H4 (cell line): ENCODE measurements around the gene BICD2. TPM values are rescaled to one million over a fixed set of nuclear protein-coding genes. Genes with fewer than 3 reads are reported as not detected.
"Not testable (repeated sequence)": the region's sequence is repeated elsewhere in the genome, so short reads cannot be mapped to it uniquely, and the experiment has no call there.

Experiments
- DNase-seq: peaks from one replicate; pipeline ENCODE4 v3.0.0-alpha.2; 2015; ENCODE audit warnings: low spot score
- total RNA-seq: library from RNA; depleted of rRNA; stranded (reverse); fragments of >200 nt; shearing (Covaris generic); gene quantifications from 2 replicates; pipeline ENCODE4 v1.2.3, GENCODE V29; 2014

BICD2 gene
- total RNA-seq, 1 experiment from 2014 or later: 18.3 TPM

GRCh38 chr9:92770360-92770995 lies 5.8 kb upstream of the BICD2 start:
- DNase-seq: no peak

GRCh38 chr9:92769990-92770359 lies 5.3 kb upstream of the BICD2 start:
- no peak for DNase-seq

- DNase-seq: no peak
Observed at GRCh38 chr9:92769286-92769685, 4.7 kb upstream of the BICD2 start.

GRCh38 chr9:92768816-92769215 lies 4.2 kb upstream of the BICD2 start:
- DNase-seq: not testable (repeated sequence)

DNA sequence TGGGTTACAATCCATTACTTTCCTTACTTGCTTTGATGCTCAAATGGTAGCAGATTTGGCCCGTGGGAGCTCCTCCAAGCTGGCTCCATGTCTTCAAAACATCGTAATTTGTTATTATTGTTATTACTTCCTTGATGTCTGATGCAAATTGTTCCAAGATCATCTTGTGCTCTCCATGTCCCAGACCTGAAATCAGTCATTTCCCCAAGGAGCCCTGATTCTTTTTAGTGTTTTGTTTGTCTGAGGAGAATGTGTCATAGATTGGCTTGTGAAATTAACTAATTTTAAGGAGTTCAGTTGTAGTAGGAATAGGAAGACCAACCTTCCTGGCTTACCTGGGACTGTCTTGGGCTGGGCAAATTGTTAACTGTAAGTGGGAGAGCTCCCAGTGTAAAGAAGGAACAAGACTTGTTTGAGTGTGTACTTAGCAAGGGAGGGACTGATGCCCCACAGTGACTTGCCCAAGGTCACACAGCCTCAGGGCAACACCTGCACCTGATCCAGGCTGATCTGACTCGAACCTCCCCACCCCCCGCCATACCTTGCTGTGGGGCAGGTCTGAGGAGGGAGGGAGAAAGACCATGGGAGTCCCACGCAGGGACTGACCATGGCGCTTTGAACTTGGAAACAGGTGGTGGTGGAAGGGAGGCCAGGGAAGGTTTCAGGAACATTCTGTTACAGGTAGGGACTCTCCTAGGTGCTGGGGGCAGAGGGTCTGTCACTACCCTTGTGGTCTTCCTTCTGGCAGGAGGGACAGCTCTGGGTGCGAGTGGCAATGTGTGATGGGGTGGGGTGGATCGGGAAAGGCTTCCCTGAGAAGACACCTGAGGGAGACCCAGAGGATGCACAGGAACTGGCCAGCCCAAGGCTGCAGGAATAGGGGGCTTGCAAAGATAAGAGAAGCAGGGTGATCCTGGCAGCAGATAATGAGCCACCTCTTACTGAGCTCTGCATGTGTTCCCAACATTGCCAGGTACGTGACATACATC lies 2.7 kb upstream of the BICD2 start:
- no peak for DNase-seq

GRCh38 chr9:92764988-92765936 lies 629 bp upstream of the BICD2 start:
- peak; percentile 96 for DNase-seq

DNA sequence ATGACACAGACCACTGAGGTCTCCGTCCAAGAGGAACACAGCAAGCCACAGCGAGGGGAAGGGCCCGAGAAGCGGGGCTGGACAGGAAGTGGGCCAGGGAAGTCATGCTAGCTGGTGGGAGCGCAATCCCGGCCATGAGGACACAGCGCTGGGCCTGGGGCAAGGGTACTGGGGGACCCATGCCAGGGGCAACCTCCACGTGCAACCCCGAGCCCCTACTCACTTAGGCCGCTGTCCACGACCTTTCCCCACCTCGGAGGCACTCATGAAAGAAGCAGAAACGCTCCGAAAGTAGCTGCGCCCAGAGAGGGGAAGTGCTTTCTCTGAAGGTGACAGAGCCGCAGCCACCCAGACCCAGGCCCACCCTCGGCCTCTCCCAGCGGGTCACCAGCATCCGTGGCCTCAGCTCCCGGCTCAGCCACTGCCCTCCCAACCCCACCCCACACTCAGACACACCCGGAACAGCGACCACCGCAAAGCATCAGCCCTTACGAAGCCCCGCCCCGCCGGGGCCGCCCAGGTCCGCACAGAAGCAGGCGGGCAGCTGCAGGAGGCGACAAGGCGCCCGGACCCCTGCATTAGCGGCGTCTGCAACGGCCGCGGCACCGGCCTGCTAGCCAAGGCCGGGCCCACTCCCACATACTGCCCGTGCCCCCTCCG lies 782 bp downstream of the BICD2 start:
- DNase-seq: no peak

GRCh38 chr9:92762781-92763708 lies 1.6 kb downstream of the BICD2 start:
- no peak for DNase-seq

DNA sequence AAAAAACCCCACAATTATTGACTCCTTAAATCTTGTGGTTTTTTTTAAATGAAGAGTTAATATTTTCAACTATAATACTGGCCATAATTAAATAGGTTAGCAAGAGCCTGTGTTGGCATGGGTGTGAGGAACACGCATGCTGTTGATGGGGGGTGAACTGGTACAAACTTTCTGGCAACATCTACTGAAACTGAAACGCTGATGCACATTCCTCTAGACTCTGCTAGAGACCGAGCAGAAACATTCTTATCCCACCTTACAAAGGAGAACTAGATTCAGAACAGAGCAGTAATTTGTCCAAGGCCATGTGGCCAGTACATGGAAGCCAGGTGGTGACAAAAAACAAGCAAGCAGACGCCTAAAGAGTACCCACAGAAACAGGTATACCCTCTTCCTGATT lies 2.4 kb downstream of the BICD2 start:
- no peak for DNase-seq

GRCh38 chr9:92761686-92762085 lies 2.9 kb downstream of the BICD2 start:
- no peak for DNase-seq

GRCh38 chr9:92760494-92760893 lies 4.1 kb downstream of the BICD2 start:
- no peak for DNase-seq

GRCh38 chr9:92760070-92760469 lies 4.6 kb downstream of the BICD2 start:
- no peak for DNase-seq

- no peak for DNase-seq
Observed at GRCh38 chr9:92759446-92759845, 5.2 kb downstream of the BICD2 start.

DNA sequence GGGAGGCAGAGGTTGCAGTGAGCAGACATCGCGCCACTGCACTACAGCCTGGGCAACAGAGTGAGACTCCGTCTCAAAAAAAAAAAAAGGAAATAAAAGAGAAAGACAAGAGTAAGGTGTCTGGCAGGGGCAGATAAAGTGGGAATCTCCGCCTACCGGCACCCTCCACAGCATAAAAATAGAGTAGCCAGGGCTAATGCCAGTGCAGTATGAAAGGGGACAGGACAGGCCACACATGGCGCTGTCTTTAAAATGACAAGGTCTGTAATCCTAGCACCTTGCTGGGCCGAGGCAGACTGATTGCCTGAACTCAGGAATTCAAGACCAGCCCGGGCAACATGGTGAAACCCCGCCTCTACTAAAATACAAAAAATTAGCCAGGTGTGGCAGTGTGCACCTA lies 7.8 kb downstream of the BICD2 start:
- no peak for DNase-seq

- DNase-seq: no peak
Observed at GRCh38 chr9:92754091-92754745, 10.4 kb downstream of the BICD2 start.

DNA sequence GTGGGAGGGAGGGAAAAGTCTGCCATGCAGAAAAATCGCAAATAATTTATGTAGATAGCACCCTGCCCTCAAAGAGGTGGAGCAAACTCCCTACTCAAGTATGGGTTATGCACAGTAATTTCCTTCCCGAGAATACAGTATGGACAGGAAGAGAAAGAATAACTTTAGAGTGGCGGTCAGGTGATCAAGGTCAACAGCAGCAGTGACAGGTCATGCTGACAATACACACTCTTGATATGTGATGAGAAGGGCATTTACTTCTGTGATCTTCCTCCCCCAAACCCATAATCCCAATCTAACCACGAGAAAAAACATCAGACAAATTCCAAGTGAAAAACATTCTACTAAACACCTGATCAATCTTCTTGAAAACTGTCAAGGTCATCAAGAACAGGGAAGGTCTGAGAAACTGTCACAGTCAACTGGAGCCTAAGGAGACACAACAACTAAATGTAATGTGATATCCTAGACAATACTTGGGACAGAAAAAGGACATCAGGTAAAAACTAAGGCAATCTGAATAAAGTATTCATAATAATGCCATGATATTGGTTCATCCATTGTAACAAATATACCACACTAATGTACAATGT lies 11.7 kb downstream of the BICD2 start:
- no peak for DNase-seq

GRCh38 chr9:92749934-92750315 lies 14.7 kb downstream of the BICD2 start:
- DNase-seq: no peak

DNA sequence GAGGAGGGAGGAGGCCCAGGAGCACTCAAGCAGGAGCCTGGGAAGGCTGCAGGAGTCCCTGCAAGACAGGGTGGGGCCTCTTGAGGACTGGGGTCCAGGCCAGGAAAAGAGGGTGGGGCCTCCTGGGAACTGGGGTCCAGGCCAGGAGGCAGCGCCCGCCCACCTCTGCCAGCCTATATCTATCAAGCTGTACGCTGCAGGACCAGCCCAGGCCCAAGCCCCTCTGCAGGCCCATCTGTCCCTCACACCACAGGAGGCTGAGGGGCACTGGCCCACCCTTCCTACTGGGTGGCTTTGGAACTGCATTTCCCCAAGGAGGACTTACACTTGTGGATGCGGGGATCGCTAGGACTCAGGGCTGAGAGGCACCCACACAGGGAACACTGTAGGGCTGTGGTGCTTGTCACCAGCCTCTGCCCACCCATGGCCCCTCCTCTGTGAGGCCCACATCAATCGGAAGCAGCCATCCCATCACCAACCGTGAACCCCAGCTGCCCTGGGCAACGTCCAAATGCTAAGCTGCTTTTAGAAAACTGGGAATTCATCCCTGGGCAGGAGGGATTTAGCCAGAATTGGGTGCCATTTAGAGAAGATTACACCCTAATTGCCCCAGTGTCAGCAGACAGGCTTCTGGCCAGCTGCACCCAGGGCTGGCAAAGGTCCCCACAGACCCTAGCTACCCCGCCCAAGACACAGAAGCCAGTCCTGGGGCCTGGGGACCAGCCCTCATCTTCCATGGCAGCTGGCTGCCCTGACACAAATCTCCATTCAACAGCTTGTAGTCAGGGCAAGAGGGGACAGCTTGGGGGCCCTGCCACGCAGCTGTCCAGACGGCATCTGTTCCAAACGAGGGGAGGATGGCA lies 15.3 kb downstream of the BICD2 start:
- no peak for DNase-seq

DNA sequence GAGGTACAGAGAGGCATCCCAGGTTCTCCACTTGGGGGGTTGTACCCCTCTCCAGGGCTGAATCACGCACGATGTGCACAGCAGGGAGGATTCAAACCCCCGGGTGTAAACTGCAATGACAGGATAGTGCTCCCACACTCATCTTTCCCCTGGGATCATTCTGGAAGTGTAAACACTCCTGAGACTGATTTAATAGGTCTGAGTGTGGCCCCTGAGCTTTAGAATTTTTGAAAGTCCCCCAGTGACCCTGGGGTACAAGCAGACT lies 16.5 kb downstream of the BICD2 start:
- DNase-seq: no peak
